K562 (cell line): ENCODE results near the gene KCNK10. TPM values are rescaled to one million over a fixed set of nuclear protein-coding genes. Genes with fewer than 3 reads are reported as not detected.

Experiments
- GABPA ChIP-seq: fragments of 200-800 bp; sonication (Bioruptor generic); conservative IDR thresholded peaks from 2 replicates; pipeline ENCODE4 v1.6.1; 2016; ENCODE audit warnings: low read depth, missing genetic modification characterization, missing compliant biosample characterization
- GTF3C2 ChIP-seq: IDR thresholded peaks from 3 replicates; pipeline ENCODE4 v1.6.1; 2011; ENCODE audit warnings: borderline replicate concordance, mild to moderate bottlenecking, moderate library complexity; ENCODE audit not compliant: insufficient read length; ENCODE audit errors: extremely low read depth
- HNRNPUL1 ChIP-seq: fragments of 200-400 bp; formaldehyde crosslinking; IDR thresholded peaks from 2 replicates; pipeline ENCODE4 v1.6.1; 2017; ENCODE audit warnings: low read length
- MGA ChIP-seq: fragments of 450-650 bp; IDR thresholded peaks from 2 replicates; pipeline ENCODE4 v1.6.1; 2016; ENCODE audit warnings: mild to moderate bottlenecking, moderate library complexity
- OTX1 ChIP-seq: fragments of 450-650 bp; formaldehyde crosslinking; IDR thresholded peaks from 2 replicates; pipeline ENCODE4 v1.4.0; 2022; ENCODE audit warnings: mild to moderate bottlenecking
- SOX6 ChIP-seq: fragments of 450-650 bp; IDR thresholded peaks from 2 replicates; pipeline ENCODE4 v1.6.1; 2014; ENCODE audit warnings: mild to moderate bottlenecking
- ZFP30 ChIP-seq: fragments of 250-450 bp; sonication (Bioruptor Pico); IDR thresholded peaks from 2 replicates; pipeline ENCODE4 v1.8.0; 2022; ENCODE audit warnings: moderate library complexity, mild to moderate bottlenecking, inconsistent platforms, borderline replicate concordance
- polyA plus RNA-seq, 8 experiments: library from polyadenylated mRNA; depleted of rRNA in 4 of 8; stranded (reverse) in 5 of 8; unstranded in 3 of 8; fragments of >200 nt; fragmentation: Nextera tagmentation in 2 of 8; fragmentation: Illumina TruSeq in 1 of 8; extraction: Ambion mirVana in 2 of 8; extraction: Trizol in 1 of 8; gene quantifications; 2 replicates each; pipeline versions ENCODE4 v1.2.1 to v1.2.3, GENCODE V29; 2011 to 2014; ENCODE audit warnings: inconsistent platforms in 1 of 8, missing spikeins in 1 of 8
- total RNA-seq, 7 experiments: library from RNA; depleted of rRNA in 6 of 7; stranded (reverse); fragments of >200 nt in 6 of 7; fragmentation: Illumina TruSeq in 2 of 7; extraction: Trizol in 2 of 7; gene quantifications; 2 replicates each; pipeline versions ENCODE4 v1.2.1 to v1.2.3, GENCODE V29; 2011 to 2021; ENCODE audit warnings: low replicate concordance in 1 of 7

The KCNK10 gene
- total and polyA plus RNA-seq, 9 of the 15 experiments (the other 6 are each of a cell fraction or from before 2014, with no cell fraction given) = not detected

- no peak for TF ChIP-seq MGA
- no peak for TF ChIP-seq ZFP30 (CRISPR knock-in tag)
- no peak for TF ChIP-seq GTF3C2
- no peak for TF ChIP-seq OTX1 (CRISPR knock-in tag)
- TF ChIP-seq SOX6 = no peak
- no peak for TF ChIP-seq HNRNPUL1
- TF ChIP-seq GABPA (tag) = no peak
- TF ChIP-seq, all 486 proteins: peak for 0
Measured at GRCh38 chr14:88201851-88202250, 121.2 kb downstream of the KCNK10 start (continued).
